ENCODE measurements around the gene PKN2.

Gene PKN2

GRCh38 chr1:88883156-88883555, 199.1 kb downstream of the PKN2 start:
- DNase-seq (ENCODE audit: low read depth) = no peak
